Smooth muscle cell of the brain vasculature (primary cell): ENCODE measurements around the gene SQOR.

Source experiments
- DNase-seq: peaks from one replicate; pipeline ENCODE4 v3.0.0-alpha.2; 2012; ENCODE audit warnings: low read depth, low spot score

The SQOR gene

GRCh38 chr15:45705510-45706473 lies 71.0 kb downstream of the SQOR start:
- peak; percentile 75 for DNase-seq

GRCh38 chr15:45710657-45711056 lies 75.8 kb downstream of the SQOR start:
- no peak for DNase-seq

- DNase-seq = no peak
These were observed 80.0 kb downstream of the SQOR start for GRCh38 chr15:45714590-45715488.

- no peak for DNase-seq
These were observed 80.7 kb downstream of the SQOR start for GRCh38 chr15:45715528-45715927.

- no peak for DNase-seq
These were observed 84.7 kb downstream of the SQOR start for GRCh38 chr15:45719490-45719889.

- DNase-seq = no peak
These were observed 85.4 kb downstream of the SQOR start for GRCh38 chr15:45720183-45720582.

- no peak for DNase-seq
These were observed 93.8 kb downstream of the SQOR start for GRCh38 chr15:45728641-45729040.

GRCh38 chr15:45729141-45729540 lies 94.3 kb downstream of the SQOR start:
- DNase-seq = no peak

- DNase-seq = no peak
These were observed 96.5 kb downstream of the SQOR start for GRCh38 chr15:45731343-45731742.

- DNase-seq = no peak
These were observed 97.8 kb downstream of the SQOR start for GRCh38 chr15:45732662-45733061.

- DNase-seq = no peak
These were observed 99.5 kb downstream of the SQOR start for GRCh38 chr15:45734260-45734711.
